Endothelial cell of umbilical vein (primary cell): ENCODE results near the gene YTHDC2. TPM values are rescaled to one million over a fixed set of nuclear protein-coding genes. Genes with fewer than 3 reads are reported as not detected.

Source experiments
- BruUV-seq: library from RNA; stranded (reverse); fragments of 400-500 nt; replicated peaks from 2 replicates; lab custom pipeline; 2021; lab: Mats Ljungman, UMichigan
- CTCF ChIA-PET: fragments of 300-600, 350-600 bp; sonication (Branson Sonifier 250); formaldehyde crosslinking; loops from one replicate; lab custom pipeline; 2021; ENCODE audit warnings: antibody characterized with exemption, inconsistent platforms; lab: Charles Lee
- POLR2A ChIA-PET: fragments of 300-600, 350-600 bp; sonication (Branson Sonifier 250); formaldehyde crosslinking; loops from one replicate; lab custom pipeline; 2021; ENCODE audit warnings: antibody characterized with exemption, inconsistent platforms; lab: Charles Lee
- DNase-seq: peaks from one replicate; pipeline ENCODE4 v3.0.0-alpha.2; 2011; ENCODE audit warnings: low read depth, low spot score
- FAIRE-seq: peaks from 2 replicates; lab custom pipeline; 2011; peaks lifted over from hg19 to GRCh38; lab: Jason Lieb, UNC
- H2AFZ ChIP-seq: 2 replicates; pipeline ENCODE4 v1.6.0; 2012; ENCODE audit warnings: low read depth, low read length, control low read depth, inconsistent platforms
- H3K27ac ChIP-seq: 2 replicates; pipeline ENCODE4 v1.5.1; 2011; ENCODE audit warnings: low read depth, mild to moderate bottlenecking, control low read depth, low read length, moderate library complexity; ENCODE audit not compliant: insufficient read depth
- H3K27me3 ChIP-seq, 2 experiments: 2 replicates each; pipeline versions ENCODE4 v1.6.0 to v1.6.1; 2011; ENCODE audit warnings: low read length in 2 of 2, mixed read lengths in 1 of 2; ENCODE audit not compliant: control insufficient read depth in 2 of 2, insufficient read depth in 2 of 2
- H3K36me3 ChIP-seq, 2 experiments: 2 replicates in 1 of 2; 3 replicates in 1 of 2; pipeline ENCODE4 v1.5.1; 2011; ENCODE audit warnings: low read length in 2 of 2, mild to moderate bottlenecking in 1 of 2, moderate library complexity in 1 of 2; ENCODE audit not compliant: control insufficient read depth in 2 of 2, insufficient read depth in 2 of 2; ENCODE audit errors: extremely low read depth in 1 of 2
- H3K4me1 ChIP-seq: 3 replicates; pipeline ENCODE4 v1.5.1; 2011; ENCODE audit warnings: mild to moderate bottlenecking, low read length; ENCODE audit not compliant: control insufficient read depth, insufficient read depth; ENCODE audit errors: extremely low read depth
- H3K4me2 ChIP-seq: 2 replicates; pipeline ENCODE4 v1.6.1; 2011; ENCODE audit warnings: low read length, control low read depth, mixed read lengths; ENCODE audit not compliant: insufficient read depth
- H3K4me3 ChIP-seq, 3 experiments: fragments of 200-600 bp in 1 of 3; sonication (generic), shearing (Covaris generic) in 1 of 3; replicated peaks in 1 of 3; 2 replicates each; pipeline ENCODE4 v1.5.1; 2011 to 2016; ENCODE audit warnings: control low read depth in 3 of 3, low read length in 3 of 3, mild to moderate bottlenecking in 2 of 3, inconsistent platforms in 1 of 3, low read depth in 1 of 3, moderate library complexity in 1 of 3; ENCODE audit not compliant: insufficient read depth in 1 of 3
- H3K79me2 ChIP-seq: 2 replicates; pipeline ENCODE4 v1.6.0; 2012; ENCODE audit warnings: low read length, inconsistent platforms; ENCODE audit not compliant: control insufficient read depth, insufficient read depth
- H3K9ac ChIP-seq: replicated peaks from 2 replicates; pipeline ENCODE3; 2011; ENCODE audit warnings: low read length, control low read depth; ENCODE audit not compliant: insufficient read depth; ENCODE audit errors: extremely low read depth
- H3K9me1 ChIP-seq: replicated peaks from 3 replicates; pipeline ENCODE4 v1.6.0; 2011; ENCODE audit warnings: mild to moderate bottlenecking, low read length; ENCODE audit not compliant: control insufficient read depth, insufficient read depth; ENCODE audit errors: extremely low read depth
- H3K9me3 ChIP-seq: replicated peaks from 2 replicates; pipeline ENCODE4 v1.5.1; 2012; ENCODE audit warnings: low read length, inconsistent platforms; ENCODE audit not compliant: control insufficient read depth, insufficient read depth
- H4K20me1 ChIP-seq: replicated peaks from 2 replicates; pipeline ENCODE3; 2011; ENCODE audit warnings: mild to moderate bottlenecking, low read length; ENCODE audit not compliant: control insufficient read depth, insufficient read depth; ENCODE audit errors: extremely low read depth
- CTCF ChIP-seq, 2 donors: IDR thresholded peaks; 1 replicate in 1 of 2; 2 replicates in 1 of 2; pipeline ENCODE4 v1.5.1; 2011; ENCODE audit warnings: low read length in 2 of 2, mild to moderate bottlenecking in 2 of 2, moderate library complexity in 2 of 2, control low read depth in 1 of 2, inconsistent platforms in 1 of 2, low read depth in 1 of 2; ENCODE audit not compliant: insufficient read depth in 1 of 2; ENCODE audit errors: extremely low read depth in 1 of 2
- EZH2 ChIP-seq: IDR thresholded peaks from 2 replicates; pipeline ENCODE4 v1.6.1; 2012; ENCODE audit warnings: borderline replicate concordance, low read depth, mild to moderate bottlenecking, moderate library complexity, low read length, inconsistent platforms; ENCODE audit not compliant: severe bottlenecking
- FOS ChIP-seq: IDR thresholded peaks from 2 replicates; pipeline ENCODE4 v1.6.1; 2011; ENCODE audit warnings: mild to moderate bottlenecking, low read length, moderate library complexity, borderline replicate concordance; ENCODE audit not compliant: insufficient read depth
- GATA2 ChIP-seq: IDR thresholded peaks from 2 replicates; pipeline ENCODE4 v1.7.0; 2011; ENCODE audit warnings: low read depth, mild to moderate bottlenecking, moderate library complexity, mixed read lengths, low read length; ENCODE audit not compliant: insufficient read length, insufficient read depth
- MAX ChIP-seq: IDR thresholded peaks from 2 replicates; pipeline ENCODE4 v1.6.1; 2011; ENCODE audit not compliant: insufficient read depth, insufficient read length
- MYC ChIP-seq: IDR thresholded peaks from one replicate; pipeline ENCODE4 v1.6.1; 2011; ENCODE audit warnings: mild to moderate bottlenecking, low read depth, low read length
- POLR2A ChIP-seq: IDR thresholded peaks from 2 replicates; pipeline ENCODE4 v1.6.1; 2012; ENCODE audit warnings: low read depth, mild to moderate bottlenecking, control low read depth, low read length
- POLR2AphosphoS5 ChIP-seq: IDR thresholded peaks from 2 replicates; pipeline ENCODE4 v1.6.1; 2012; ENCODE audit warnings: low read depth, mild to moderate bottlenecking, control low read depth, low read length, moderate library complexity; ENCODE audit not compliant: insufficient read depth
- dilution Hi-C: fragments of 300-500 bp; cut with MboI; formaldehyde crosslinking; loops from one replicate; pipeline ENCODE4 v1.15.0; 2019; ENCODE audit warnings: low sequenced_read_pairs; ENCODE audit not compliant: extremely low pct_ligation_motif_present
- intact Hi-C: fragments of 100-400 bp; cut with micrococcal nuclease; formaldehyde crosslinking; loops from one replicate; pipeline ENCODE4 v1.10.0; 2022
- polyA plus RNA-seq, 4 experiments: library from polyadenylated mRNA; depleted of rRNA in 3 of 4; stranded (reverse) in 3 of 4; unstranded in 1 of 4; fragments of >200 nt; gene quantifications; 2 replicates each; pipeline versions ENCODE4 v1.2.1 to v1.2.3, GENCODE V29; 2011 to 2012; ENCODE audit warnings: missing spikeins in 1 of 4
- total RNA-seq: library from RNA; stranded (reverse); gene quantifications from 2 replicates; pipeline ENCODE4 v1.2.3, GENCODE V29; 2021

YTHDC2 gene
- total and polyA plus RNA-seq, 2 donors (not counting 3 experiments of a cell fraction or from before 2014, with no cell fraction given) = 7.6 to 40.7 TPM

- Histone ChIP-seq H3K36me3 (peaks cover 0 to 10% of the 10 kb centered on the region in 2 experiments), H3K27me3 (no peaks in the 10 kb centered on the region), H3K4me1 (no peaks in the 10 kb centered on the region), H3K9me3 (no peaks in the 10 kb centered on the region), H3K79me2 (peaks cover 7% of the 10 kb centered on the region), H3K4me2 (no peak overlapping the region), H3K9ac (no peak overlapping the region), H4K20me1 (no peaks in the 10 kb centered on the region), H3K9me1 (no peaks in the 10 kb centered on the region), H3K4me3 (no peak overlapping the region), H2AFZ (no peak overlapping the region), H3K27ac (no peak overlapping the region)
- TF ChIP-seq GATA2 (no peak), POLR2A (no peak), CTCF (IDR thresholded peaks at IDR 0.05; ENCODE audit: extremely low read depth in 1 of 2, insufficient read depth in 1 of 2, low read depth in 1 of 2, low read length in 2 of 2) (no peak), POLR2AphosphoS5 (no peak), MAX (no peak), MYC (no peak), EZH2 (no peak), FOS (no peak)
- ChIA-PET POLR2A (no interaction called here), CTCF (interaction anchor here (1.1 to 1.5 kb wide), 2 partner anchors 74 to 81 kb away, joined by 3 read pairs; no protein-coding TSS in a partner anchor)
- dilution Hi-C loops = no loop called here
- no peak for DNase-seq
- intact Hi-C loops = no loop called here
- no peak for FAIRE-seq
- no TSS peak for BruUV-seq
Measured at GRCh38 chr5:113531481-113532159, 18.1 kb downstream of the YTHDC2 start.
